Ectodermal cell (in vitro differentiated cells): Measurements from ENCODE around the gene GALNT7.

Source experiments
- H3K27ac ChIP-seq: 2 replicates; pipeline ENCODE4 v1.7.0; 2013; ENCODE audit warnings: mild to moderate bottlenecking, low read depth, low read length; ENCODE audit not compliant: insufficient read depth, poor library complexity, severe bottlenecking
- H3K27me3 ChIP-seq: 2 replicates; pipeline ENCODE4 v1.7.0; 2013; ENCODE audit warnings: mild to moderate bottlenecking, low read length; ENCODE audit not compliant: insufficient read depth, control insufficient read depth, poor library complexity, severe bottlenecking
- H3K36me3 ChIP-seq: one replicate; pipeline ENCODE4 v1.7.0; 2013; ENCODE audit warnings: low read length; ENCODE audit not compliant: control insufficient read depth, insufficient read depth
- H3K4me1 ChIP-seq: one replicate; pipeline ENCODE4 v1.7.0; 2013; ENCODE audit warnings: low read length; ENCODE audit not compliant: control insufficient read depth, insufficient read depth
- H3K4me3 ChIP-seq: 2 replicates; pipeline ENCODE4 v1.7.0; 2013; ENCODE audit warnings: low read depth, low read length, control low read depth; ENCODE audit not compliant: insufficient read depth
- H3K9me3 ChIP-seq: 2 replicates; pipeline ENCODE4 v1.7.0; 2013; ENCODE audit warnings: mild to moderate bottlenecking, low read length, moderate library complexity; ENCODE audit not compliant: control insufficient read depth
- WGBS, 2 experiments: methylation state at CpG; one replicate each; pipeline ENCODE4 v1.1.7; 2013; ENCODE audit warnings: missing lambda C conversion rate in 2 of 2; 5-methylcytosine and 5-hydroxymethylcytosine counted together

GALNT7 gene

GRCh38 chr4:173328236-173328901, 159.8 kb downstream of the GALNT7 start:
- WGBS, 2 experiments: 91 to 96% methylated on average over 5 of the region's 5 CpGs
- H3K36me3 ChIP-seq: peaks cover 17% of the 10 kb centered on the region
- no peak overlapping the region for H3K4me3 ChIP-seq
- H3K9me3 ChIP-seq: no peaks in the 10 kb centered on the region
- H3K27ac ChIP-seq: no peak overlapping the region
- peaks cover 5% of the 10 kb centered on the region for H3K4me1 ChIP-seq
- H3K27me3 ChIP-seq: no peaks in the 10 kb centered on the region

GRCh38 chr4:173330590-173330989, 162.0 kb downstream of the GALNT7 start:
- Histone ChIP-seq H3K4me1 (peaks cover 5% of the 10 kb centered on the region), H3K9me3 (no peaks in the 10 kb centered on the region), H3K4me3 (no peak overlapping the region), H3K27ac (no peak overlapping the region), H3K27me3 (no peaks in the 10 kb centered on the region), H3K36me3 (peaks cover 17% of the 10 kb centered on the region)
- 100% methylated on average over 1 to 2 of the region's 2 CpGs for whole genome bisulfite sequencing, 2 experiments

DNA sequence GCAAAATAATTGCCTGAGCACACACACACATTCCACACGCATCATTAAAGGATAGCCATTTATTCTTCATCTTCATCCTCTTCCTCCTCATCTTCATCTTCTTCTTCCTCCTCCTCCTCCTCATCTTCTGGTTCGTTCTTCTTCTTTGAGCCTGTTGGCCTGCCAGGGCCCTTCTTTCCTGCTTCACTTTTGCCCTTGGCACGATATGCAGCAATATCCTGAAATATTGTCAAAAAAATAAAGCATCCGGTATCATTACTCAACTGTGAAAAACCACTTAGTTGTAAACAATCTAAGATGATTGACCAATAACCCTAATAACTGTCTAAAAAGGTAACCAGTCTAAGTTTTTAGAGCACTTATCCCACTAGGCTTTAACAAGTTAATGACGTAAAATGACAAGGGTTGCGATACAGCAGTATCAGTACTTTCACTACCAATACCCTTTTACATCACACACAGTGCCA, 163.4 kb downstream of the GALNT7 start:
- Histone ChIP-seq H3K27ac (no peak overlapping the region), H3K4me3 (peak overlapping the region; percentile 93), H3K36me3 (peaks cover 17% of the 10 kb centered on the region), H3K4me1 (peaks cover 5% of the 10 kb centered on the region), H3K27me3 (no peaks in the 10 kb centered on the region), H3K9me3 (no peaks in the 10 kb centered on the region)
- 91 to 92% methylated on average over 6 of the region's 6 CpGs for WGBS, 2 experiments

- peak overlapping the region; percentile 93 for H3K4me3 ChIP-seq
- WGBS, 2 experiments: 22% methylated on average over 21 of the region's 21 CpGs
- H3K27me3 ChIP-seq: no peaks in the 10 kb centered on the region
- H3K9me3 ChIP-seq: no peaks in the 10 kb centered on the region
- peaks cover 5% of the 10 kb centered on the region for H3K4me1 ChIP-seq
- no peak overlapping the region for H3K27ac ChIP-seq
- H3K36me3 ChIP-seq: peaks cover 17% of the 10 kb centered on the region
These were observed 164.5 kb downstream of the GALNT7 start for GRCh38 chr4:173332963-173333657.

DNA sequence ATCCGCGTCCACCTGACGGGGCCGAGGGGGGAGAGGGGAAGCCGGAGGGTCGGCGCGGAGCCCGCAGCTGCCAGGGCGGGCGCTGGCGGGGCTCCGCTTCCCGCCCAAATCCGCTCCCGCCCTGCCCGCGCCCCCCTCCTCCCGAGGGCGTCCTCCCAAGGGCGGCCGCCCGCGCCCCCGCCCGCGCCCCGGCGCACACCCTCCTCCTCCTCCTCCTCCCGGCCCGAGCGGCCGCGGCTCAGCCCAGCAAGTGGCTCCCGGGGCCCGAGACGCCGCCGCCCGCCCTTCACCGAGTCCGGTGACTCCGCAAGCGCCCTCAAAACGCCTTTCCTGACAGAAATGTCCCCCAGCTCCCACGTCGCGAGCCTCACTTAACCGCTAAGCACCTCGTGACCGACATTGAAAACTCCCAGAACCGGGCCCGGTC, 165.1 kb downstream of the GALNT7 start:
- H3K9me3 ChIP-seq: no peaks in the 10 kb centered on the region
- H3K4me3 ChIP-seq: peak overlapping the region; percentile 93
- H3K27me3 ChIP-seq: no peaks in the 10 kb centered on the region
- WGBS, 2 experiments: 0% methylated on average over 51 to 53 of the region's 53 CpGs
- H3K36me3 ChIP-seq: peaks cover 14% of the 10 kb centered on the region
- H3K27ac ChIP-seq: peak overlapping the region; percentile 99
- H3K4me1 ChIP-seq: peaks cover 5% of the 10 kb centered on the region

GRCh38 chr4:173334085-173334890, 165.7 kb downstream of the GALNT7 start, which contains the start of gene HMGB2:
Gene HMGB2, minus strand, starts transcription at chr4:173334358. Its CDS starts 709 bp downstream, at chr4:173333649.
- H3K27me3 ChIP-seq: no peaks in the 10 kb centered on the region
- no peaks in the 10 kb centered on the region for H3K9me3 ChIP-seq
- H3K27ac ChIP-seq: peak within 1 kb of the TSS; percentile 99
- 0% methylated on average over 61 of the region's 61 CpGs for WGBS, 2 experiments
- H3K4me1 ChIP-seq: peaks cover 5% of the 10 kb centered on the region
- peaks cover 13% of the 10 kb centered on the region for H3K36me3 ChIP-seq
- peak within 1 kb of the TSS; percentile 93 for H3K4me3 ChIP-seq

DNA sequence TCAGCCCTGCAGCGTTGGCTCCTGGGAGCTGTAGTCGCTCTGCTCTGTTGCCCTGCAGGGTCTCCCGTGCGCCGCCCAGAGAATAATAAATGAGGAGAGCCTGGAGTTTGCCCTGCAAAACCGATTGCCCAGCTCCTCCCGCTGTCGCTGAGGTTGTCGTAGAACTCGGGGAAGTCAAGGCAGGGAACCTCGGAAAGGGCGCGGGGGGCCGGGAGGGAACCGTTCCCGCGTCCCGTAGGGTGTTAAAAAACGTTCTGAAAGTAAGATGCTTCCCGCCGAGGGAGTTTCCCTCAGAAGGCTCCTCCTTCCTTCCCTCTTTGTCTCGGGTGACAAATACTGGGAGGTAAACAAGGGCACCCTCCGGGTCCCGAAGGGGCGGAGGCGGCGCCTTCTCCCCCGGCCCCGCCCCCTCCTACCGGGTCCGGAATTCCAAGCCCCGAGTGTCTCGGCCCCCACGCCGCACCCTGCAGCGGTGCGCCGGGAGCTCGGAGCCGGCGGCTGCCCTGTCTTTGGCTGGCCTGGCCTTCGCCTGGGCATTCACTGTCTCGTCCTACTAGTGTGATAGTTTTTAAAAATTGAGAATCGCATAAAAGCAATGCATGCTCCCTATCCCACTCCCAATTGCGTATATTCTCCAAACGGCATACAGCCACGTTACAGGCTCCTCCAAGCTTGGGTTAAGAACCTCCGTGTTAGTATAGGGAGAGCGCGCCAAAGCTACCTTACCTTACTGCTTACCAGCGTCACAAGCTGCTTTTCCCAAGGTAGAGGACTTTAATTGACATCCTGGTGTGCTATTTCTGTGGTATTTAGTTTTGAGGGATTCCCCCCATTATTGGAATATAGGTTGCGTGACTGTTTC, 166.5 kb downstream of the GALNT7 start:
- Histone ChIP-seq H3K36me3 (peaks cover 10% of the 10 kb centered on the region), H3K4me1 (peaks cover 5% of the 10 kb centered on the region), H3K27me3 (no peaks in the 10 kb centered on the region), H3K9me3 (no peaks in the 10 kb centered on the region), H3K27ac (peak overlapping the region; percentile 98), H3K4me3 (peak overlapping the region; percentile 93)
- WGBS, 2 experiments: 1 to 2% methylated on average over 52 of the region's 52 CpGs

DNA sequence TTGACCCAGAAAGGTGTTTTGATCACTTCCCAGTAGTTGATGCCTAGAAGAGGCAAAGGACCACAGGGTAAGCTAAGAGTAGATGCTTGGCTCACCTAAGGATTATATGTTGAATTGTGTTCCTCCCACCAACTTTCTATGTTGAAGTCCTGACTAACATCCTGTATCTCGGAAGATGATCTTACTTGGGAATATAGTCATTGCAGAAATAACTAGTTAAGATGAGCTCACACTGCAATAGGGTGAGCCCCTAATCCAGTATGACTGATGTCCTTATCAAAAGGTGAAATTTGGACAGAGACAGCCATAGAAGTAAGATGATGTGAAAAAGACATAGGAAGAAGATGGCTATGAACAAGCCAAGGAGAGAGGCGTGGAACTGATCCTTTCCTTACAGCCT, 168.9 kb downstream of the GALNT7 start:
- H3K36me3 ChIP-seq: no peaks in the 10 kb centered on the region
- H3K27ac ChIP-seq: no peak overlapping the region
- H3K27me3 ChIP-seq: no peaks in the 10 kb centered on the region
- no peak overlapping the region for H3K4me3 ChIP-seq
- 95 to 97% methylated on average over 2 of the region's 2 CpGs for WGBS, 2 experiments
- no peaks in the 10 kb centered on the region for H3K9me3 ChIP-seq
- H3K4me1 ChIP-seq: peaks cover 9% of the 10 kb centered on the region

DNA sequence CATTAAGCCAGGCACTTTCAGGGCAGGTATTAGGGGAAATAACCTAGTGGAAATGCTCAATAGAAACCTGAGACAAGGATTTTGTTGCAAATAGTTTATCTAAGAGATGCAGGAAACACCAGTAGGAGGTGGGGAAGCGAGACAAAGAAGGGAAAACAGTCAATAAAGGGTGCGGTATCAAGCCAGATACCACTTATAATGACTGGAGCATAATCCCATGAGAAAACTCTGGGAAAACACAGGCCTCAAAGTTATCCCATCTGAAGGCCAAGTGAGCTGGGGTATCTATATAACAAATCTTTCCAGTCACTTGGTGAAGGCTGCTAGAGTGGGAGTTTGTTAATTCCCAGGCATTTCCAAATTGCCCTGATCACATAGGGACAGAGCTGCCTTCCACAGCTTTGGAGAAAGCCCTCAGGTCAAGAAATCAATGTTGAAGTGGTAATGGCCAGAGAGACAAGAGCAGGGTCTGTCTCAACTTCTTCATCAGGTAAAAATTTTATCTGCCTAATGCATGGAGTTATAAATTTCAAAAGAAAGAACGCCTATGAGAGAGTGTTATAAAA, 175.3 kb downstream of the GALNT7 start:
- peaks cover 12% of the 10 kb centered on the region for H3K4me1 ChIP-seq
- no peaks in the 10 kb centered on the region for H3K36me3 ChIP-seq
- no peaks in the 10 kb centered on the region for H3K9me3 ChIP-seq
- no peak overlapping the region for H3K4me3 ChIP-seq
- no peaks in the 10 kb centered on the region for H3K27me3 ChIP-seq
- WGBS, 2 experiments: 55 to 74% methylated on average over 2 to 3 of the region's 3 CpGs
- no peak overlapping the region for H3K27ac ChIP-seq
